Measurements from ENCODE around the gene ATP1A3.

The ATP1A3 gene

DNA sequence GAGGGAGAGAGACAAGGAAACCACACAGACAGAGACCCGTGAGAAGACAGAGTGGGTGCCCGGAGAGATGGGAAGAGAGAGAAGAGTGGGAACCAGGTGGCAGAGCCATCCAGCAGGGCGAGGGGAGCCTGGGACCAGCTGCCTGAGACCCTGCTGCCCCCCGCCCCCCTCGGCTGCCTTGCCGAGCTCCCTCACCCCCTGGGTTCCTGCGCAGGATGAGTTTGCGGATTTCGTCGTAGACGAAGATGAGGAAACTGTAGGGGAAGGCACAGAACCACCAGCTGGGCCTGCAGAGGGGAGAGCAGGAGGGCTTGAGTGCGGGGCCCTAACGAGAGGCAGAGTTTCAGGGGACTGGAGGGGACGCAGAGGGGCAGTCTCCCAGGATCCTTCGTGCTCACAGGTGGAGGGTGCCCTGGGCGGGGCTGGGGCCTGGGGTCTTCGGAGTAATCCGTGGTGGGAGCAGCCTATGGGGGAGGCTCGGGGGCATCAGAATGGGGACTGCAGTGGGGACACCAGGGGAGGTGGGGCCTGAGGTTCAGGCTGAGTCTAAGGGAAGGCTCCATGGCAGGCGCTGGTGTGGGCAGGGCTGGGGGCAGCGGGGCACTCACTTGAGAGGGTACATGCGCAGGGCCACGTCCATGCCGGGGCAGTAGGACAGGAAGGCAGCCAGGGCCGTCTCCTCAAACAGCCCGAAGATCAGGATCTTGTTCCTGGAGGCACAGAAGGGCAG lies 26.8 kb downstream of the ATP1A3 start:
- H4K20me1 ChIP-seq (ENCODE audit: insufficient read depth, low read length) = no peaks in the 10 kb centered on the region
- no peaks in the 10 kb centered on the region for H3K36me3 ChIP-seq (replicated peaks; ENCODE audit: insufficient read depth, low read length)
- H3K27me3 ChIP-seq (replicated peaks; ENCODE audit: insufficient read depth, low read length) = peaks cover 72% of the 10 kb centered on the region
- H3K4me1 ChIP-seq (ENCODE audit: low read length) = no peaks in the 10 kb centered on the region
- no peak overlapping the region for H3K9ac ChIP-seq (ENCODE audit: low read length)
- TF ChIP-seq CTCF (IDR thresholded peaks at IDR 0.05; ENCODE audit: low read length) (no peak), EZH2phosphoT487 (IDR thresholded peaks at IDR 0.05; ENCODE audit: low read length) (no peak), EZH2 (optimal IDR thresholded peaks at IDR 0.05; ENCODE audit: low read depth, low read length) (no peak)
- H3K9me2 ChIP-seq (replicated peaks; ENCODE audit: insufficient read depth, low read length) = no peaks in the 10 kb centered on the region
- H2AFZ ChIP-seq (ENCODE audit: low read length) = no peak overlapping the region
- no peak overlapping the region for H3K4me2 ChIP-seq (ENCODE audit: low read depth, low read length)
- no peaks in the 10 kb centered on the region for H3F3A ChIP-seq (ENCODE audit: insufficient read depth, low read length)
- no peak for DNase-seq
- no peaks in the 10 kb centered on the region for H3K9me3 ChIP-seq (replicated peaks; ENCODE audit: insufficient read depth, low read length)
- no peak overlapping the region for H3K27ac ChIP-seq (ENCODE audit: low read length)
- H3K4me3 ChIP-seq (ENCODE audit: low read length) = no peak overlapping the region
- H3K79me2 ChIP-seq (ENCODE audit: low read length) = no peaks in the 10 kb centered on the region

DNA sequence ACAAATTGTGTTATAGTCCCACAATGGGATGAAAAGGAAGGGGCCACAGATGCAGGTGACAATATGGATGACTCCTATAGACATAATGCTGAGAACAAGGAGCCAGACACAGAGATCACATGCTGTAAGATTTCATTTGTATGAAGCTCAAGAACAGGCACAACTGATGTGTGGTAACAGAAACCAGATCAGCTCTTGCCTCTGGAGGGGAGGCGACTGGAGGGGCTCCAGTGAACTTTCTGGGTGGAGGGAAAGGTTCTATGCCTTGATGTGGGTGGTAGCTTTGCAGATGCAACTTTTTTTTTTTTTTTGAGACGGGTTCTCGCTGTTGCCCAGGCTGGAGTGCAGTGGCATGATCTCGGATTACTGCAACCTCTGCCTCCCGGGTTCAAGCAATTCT lies 28.9 kb downstream of the ATP1A3 start:
- no peaks in the 10 kb centered on the region for H3K9me3 ChIP-seq (replicated peaks; ENCODE audit: insufficient read depth, low read length)
- H3K27me3 ChIP-seq (replicated peaks; ENCODE audit: insufficient read depth, low read length) = peaks cover 53% of the 10 kb centered on the region
- H3F3A ChIP-seq (ENCODE audit: insufficient read depth, low read length) = no peaks in the 10 kb centered on the region
- H3K36me3 ChIP-seq (replicated peaks; ENCODE audit: insufficient read depth, low read length) = no peaks in the 10 kb centered on the region
- no peaks in the 10 kb centered on the region for H4K20me1 ChIP-seq (ENCODE audit: insufficient read depth, low read length)
- no peaks in the 10 kb centered on the region for H3K79me2 ChIP-seq (ENCODE audit: low read length)
- no peak overlapping the region for H3K27ac ChIP-seq (ENCODE audit: low read length)
- H3K4me3 ChIP-seq (ENCODE audit: low read length) = no peak overlapping the region
- H2AFZ ChIP-seq (ENCODE audit: low read length) = no peak overlapping the region
- H3K4me2 ChIP-seq (ENCODE audit: low read depth, low read length) = no peak overlapping the region
- no peak for DNase-seq
- TF ChIP-seq EZH2 (optimal IDR thresholded peaks at IDR 0.05; ENCODE audit: low read depth, low read length) = no peak
- no peak for TF ChIP-seq CTCF (IDR thresholded peaks at IDR 0.05; ENCODE audit: low read length)
- TF ChIP-seq EZH2phosphoT487 (IDR thresholded peaks at IDR 0.05; ENCODE audit: low read length) = no peak
- no peaks in the 10 kb centered on the region for H3K4me1 ChIP-seq (ENCODE audit: low read length)
- no peaks in the 10 kb centered on the region for H3K9me2 ChIP-seq (replicated peaks; ENCODE audit: insufficient read depth, low read length)
- H3K9ac ChIP-seq (ENCODE audit: low read length) = no peak overlapping the region

GRCh38 chr19:41960973-41961372 lies 33.1 kb downstream of the ATP1A3 start:
- Histone ChIP-seq H4K20me1 (ENCODE audit: insufficient read depth, low read length) (no peaks in the 10 kb centered on the region), H3K27me3 (replicated peaks; ENCODE audit: insufficient read depth, low read length) (peaks cover 11% of the 10 kb centered on the region), H3K9me3 (replicated peaks; ENCODE audit: insufficient read depth, low read length) (no peaks in the 10 kb centered on the region), H2AFZ (ENCODE audit: low read length) (no peak overlapping the region), H3K4me1 (ENCODE audit: low read length) (peaks cover 12% of the 10 kb centered on the region), H3K9me2 (replicated peaks; ENCODE audit: insufficient read depth, low read length) (no peaks in the 10 kb centered on the region), H3K4me3 (ENCODE audit: low read length) (no peak overlapping the region), H3F3A (ENCODE audit: insufficient read depth, low read length) (peaks cover 12% of the 10 kb centered on the region; the same call in 1 of the 2 replicates), H3K27ac (ENCODE audit: low read length) (no peak overlapping the region), H3K36me3 (replicated peaks; ENCODE audit: insufficient read depth, low read length) (no peaks in the 10 kb centered on the region), H3K9ac (ENCODE audit: low read length) (no peak overlapping the region), H3K4me2 (ENCODE audit: low read depth, low read length) (no peak overlapping the region), H3K79me2 (ENCODE audit: low read length) (no peaks in the 10 kb centered on the region)
- DNase-seq = no peak
- TF ChIP-seq EZH2phosphoT487 (IDR thresholded peaks at IDR 0.05; ENCODE audit: low read length) (no peak), CTCF (IDR thresholded peaks at IDR 0.05; ENCODE audit: low read length) (no peak)
